Stomach (tissue), 4 donors: Measurements from ENCODE around the gene TCEA2.

ENCODE experiments used
- CTCF ChIP-seq, 7 experiments: fragments of 450-650 bp in 4 of 7; fragments of 200-600 bp in 3 of 7; sonication (generic) in 3 of 7; IDR thresholded peaks; one replicate each; pipeline ENCODE4 v1.5.1; 2016 to 2019; ENCODE audit warnings: antibody characterized with exemption in 7 of 7, control low read depth in 2 of 7, mild to moderate bottlenecking in 1 of 7
- POLR2A ChIP-seq, 4 donors: fragments of 450-650 bp; IDR thresholded peaks; one replicate each; pipeline ENCODE4 v1.6.1; 2016; ENCODE audit warnings: antibody characterized with exemption in 4 of 4, control low read depth in 2 of 4, mild to moderate bottlenecking in 1 of 4, moderate library complexity in 1 of 4

- no peak for TF ChIP-seq POLR2A (IDR thresholded peaks at IDR 0.05)
- TF ChIP-seq CTCF (IDR thresholded peaks at IDR 0.05) = no peak
Observed at GRCh38 chr20:64036346-64037198, 26.4 kb upstream of the TCEA2 start.
